Testis (tissue), 3 donors: Measurements from ENCODE around the gene RPP30. TPM values are rescaled to one million over a fixed set of nuclear protein-coding genes. Genes with fewer than 3 reads are reported as not detected.

Experiments used
- DNase-seq: peaks from one replicate; pipeline ENCODE4 v3.0.0-alpha.2; 2019
- H3K27ac ChIP-seq, 2 donors: fragments of 200-600 bp; sonication (generic); one replicate each; pipeline ENCODE4 v1.5.1; 2019
- H3K27me3 ChIP-seq: fragments of 200-600 bp; sonication (generic); one replicate; pipeline ENCODE4 v1.5.1; 2019
- H3K36me3 ChIP-seq: fragments of 200-600 bp; sonication (generic); one replicate; pipeline ENCODE4 v1.5.1; 2017; ENCODE audit warnings: low read depth; ENCODE audit errors: missing control alignments
- H3K4me1 ChIP-seq: fragments of 200-600 bp; sonication (generic); one replicate; pipeline ENCODE4 v1.5.1; 2019
- H3K4me3 ChIP-seq, 2 donors: fragments of 200-600 bp; sonication (generic); one replicate each; pipeline ENCODE4 v1.5.1; 2017 to 2019
- H3K9me3 ChIP-seq: fragments of 200-600 bp; sonication (generic); one replicate; pipeline ENCODE4 v1.5.1; 2017
- POLR2A ChIP-seq: fragments of 450-650 bp; IDR thresholded peaks from one replicate; pipeline ENCODE4 v1.6.1; 2017; ENCODE audit warnings: antibody characterized with exemption, mild to moderate bottlenecking, moderate library complexity
- WGBS, 2 donors: methylation state at CpG; one replicate each; pipeline ENCODE4 v1.1.5; 2018; 5-methylcytosine and 5-hydroxymethylcytosine counted together
- intact Hi-C: fragments of 100-400 bp; cut with DNase I; formaldehyde crosslinking; loops from one replicate; pipeline ENCODE4 v1.15.1; 2023; ENCODE audit warnings: low total_unique reads
- polyA plus RNA-seq: library from polyadenylated mRNA; stranded (reverse); fragments of 350-450 nt; fragmentation: Illumina TruSeq; extraction: RNeasy Lipid Tissue Mini Kit (QIAGEN cat#74804); gene quantifications from one replicate; pipeline ENCODE4 v1.2.3, GENCODE V29; 2014; ENCODE audit warnings: low read depth, low replicate concordance; ENCODE audit not compliant: insufficient read depth
- total RNA-seq, 2 donors: library from RNA; depleted of rRNA; stranded (reverse); fragments of >200 nt; gene quantifications; one replicate each; pipeline ENCODE4 v1.2.3, GENCODE V29; 2016
- TF ChIP-seq, protein P1 (sequence below), 3 experiments: fragments of 450-650 bp in 2 of 3; fragments of 200-600 bp in 1 of 3; sonication (generic) in 1 of 3; IDR thresholded peaks; one replicate each; pipeline ENCODE4 v1.5.1; 2016 to 2019; ENCODE audit warnings: antibody characterized with exemption in 3 of 3, mild to moderate bottlenecking in 2 of 3, moderate library complexity in 1 of 3

RPP30 gene
- total and polyA plus RNA-seq, 3 donors from 2014 or later: 55.7 to 62.6 (median 57.5) TPM

- intact Hi-C loops: no loop called here
- WGBS, 2 donors: 69 to 74% methylated on average over 8 of the region's 8 CpGs
Observed at GRCh38 chr10:90917238-90917967, 45.6 kb downstream of the RPP30 start.

GRCh38 chr10:90917968-90918318 is 46.2 kb downstream of the RPP30 start:
- WGBS, 2 donors: 77 to 82% methylated on average over 3 of the region's 3 CpGs
- no peaks in the 10 kb centered on the region for H3K9me3 ChIP-seq
- no peaks in the 10 kb centered on the region for H3K4me1 ChIP-seq
- no peaks in the 10 kb centered on the region for H3K36me3 ChIP-seq
- DNase-seq: no peak
- intact Hi-C loops: no loop called here
- H3K4me3 ChIP-seq: no peak overlapping the region
- no peak overlapping the region for H3K27ac ChIP-seq
- TF ChIP-seq POLR2A: no peak
- TF ChIP-seq, protein P1, sequence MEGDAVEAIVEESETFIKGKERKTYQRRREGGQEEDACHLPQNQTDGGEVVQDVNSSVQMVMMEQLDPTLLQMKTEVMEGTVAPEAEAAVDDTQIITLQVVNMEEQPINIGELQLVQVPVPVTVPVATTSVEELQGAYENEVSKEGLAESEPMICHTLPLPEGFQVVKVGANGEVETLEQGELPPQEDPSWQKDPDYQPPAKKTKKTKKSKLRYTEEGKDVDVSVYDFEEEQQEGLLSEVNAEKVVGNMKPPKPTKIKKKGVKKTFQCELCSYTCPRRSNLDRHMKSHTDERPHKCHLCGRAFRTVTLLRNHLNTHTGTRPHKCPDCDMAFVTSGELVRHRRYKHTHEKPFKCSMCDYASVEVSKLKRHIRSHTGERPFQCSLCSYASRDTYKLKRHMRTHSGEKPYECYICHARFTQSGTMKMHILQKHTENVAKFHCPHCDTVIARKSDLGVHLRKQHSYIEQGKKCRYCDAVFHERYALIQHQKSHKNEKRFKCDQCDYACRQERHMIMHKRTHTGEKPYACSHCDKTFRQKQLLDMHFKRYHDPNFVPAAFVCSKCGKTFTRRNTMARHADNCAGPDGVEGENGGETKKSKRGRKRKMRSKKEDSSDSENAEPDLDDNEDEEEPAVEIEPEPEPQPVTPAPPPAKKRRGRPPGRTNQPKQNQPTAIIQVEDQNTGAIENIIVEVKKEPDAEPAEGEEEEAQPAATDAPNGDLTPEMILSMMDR (IDR thresholded peaks at IDR 0.05): no peak
- H3K27me3 ChIP-seq: no peaks in the 10 kb centered on the region

More at GRCh38 chr10:90917238-90917967, 45.6 kb downstream of the RPP30 start:
- no peak for DNase-seq
- Histone ChIP-seq H3K36me3 (no peaks in the 10 kb centered on the region), H3K4me1 (no peaks in the 10 kb centered on the region), H3K27me3 (no peaks in the 10 kb centered on the region), H3K27ac (no peak overlapping the region), H3K4me3 (no peak overlapping the region), H3K9me3 (no peaks in the 10 kb centered on the region)
- TF ChIP-seq, protein P1 (IDR thresholded peaks at IDR 0.05): no peak
- TF ChIP-seq POLR2A: no peak

DNA sequence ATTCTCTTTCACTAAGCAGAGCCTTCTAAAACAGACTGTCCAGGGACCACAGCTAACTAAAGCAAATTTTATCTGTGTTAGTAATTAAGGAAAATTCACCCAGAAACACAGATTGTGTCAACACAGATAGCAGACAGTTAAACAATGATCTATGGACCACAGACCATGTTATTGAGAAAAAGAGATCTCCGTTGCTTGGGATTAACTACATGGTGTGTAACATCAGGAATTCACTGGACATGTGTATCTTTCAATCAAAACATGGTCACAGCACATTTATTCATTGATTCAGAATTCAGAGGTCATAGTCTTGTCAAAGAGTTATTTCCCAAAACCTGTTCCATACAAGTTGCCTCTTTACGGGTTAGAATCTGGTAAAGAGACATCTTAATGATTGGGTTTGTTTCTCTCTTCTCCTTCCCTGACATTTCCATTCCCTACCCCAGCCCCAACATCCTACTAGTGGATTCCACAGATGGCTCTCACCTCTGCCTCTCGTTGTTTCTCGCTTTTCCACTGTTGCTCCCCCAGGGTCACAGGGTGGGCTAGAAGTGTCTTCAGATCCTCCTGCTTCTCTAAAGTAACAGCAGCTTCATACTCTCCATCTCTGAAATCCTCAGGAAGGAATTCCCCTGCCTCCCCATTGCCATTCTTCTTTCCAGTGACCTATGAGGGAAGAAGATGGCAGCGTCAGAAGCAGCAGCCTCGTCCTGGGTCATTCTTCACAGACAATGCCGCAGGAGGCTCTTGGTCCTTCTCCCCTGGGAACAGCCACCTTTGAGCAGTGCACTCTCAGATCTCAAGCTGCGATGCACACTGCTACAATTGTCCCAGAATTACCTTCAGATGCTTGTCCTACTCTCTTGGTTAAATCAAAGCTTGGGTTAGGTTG is 48.2 kb downstream of the RPP30 start:
- Histone ChIP-seq H3K27me3 (no peaks in the 10 kb centered on the region), H3K27ac (no peak overlapping the region), H3K4me3 (no peak overlapping the region), H3K36me3 (no peaks in the 10 kb centered on the region), H3K4me1 (peaks cover 5% of the 10 kb centered on the region), H3K9me3 (no peaks in the 10 kb centered on the region)
- WGBS, 2 donors: 73 to 79% methylated on average over 8 of the region's 8 CpGs
- intact Hi-C loops: no loop called here
- DNase-seq: no peak
- TF ChIP-seq, protein P1 (IDR thresholded peaks at IDR 0.05): no peak
- no peak for TF ChIP-seq POLR2A

GRCh38 chr10:90920986-90921666 is 49.4 kb downstream of the RPP30 start, which contains the start of gene ANKRD1:
TSS of gene ANKRD1 (minus strand) at chr10:90921087. CDS start at chr10:90921027, 60 bp downstream.
- intact Hi-C loops: no loop called here
- no peak for TF ChIP-seq POLR2A
- TF ChIP-seq, protein P1 (IDR thresholded peaks at IDR 0.05): no peak

More at GRCh38 chr10:90920986-90921666, 49.4 kb downstream of the RPP30 start, which contains the start of gene ANKRD1:
- no peak for DNase-seq
- Histone ChIP-seq H3K27me3 (no peaks in the 10 kb centered on the region), H3K4me3 (no peak within 1 kb of the TSS), H3K4me1 (peaks cover 5% of the 10 kb centered on the region), H3K9me3 (no peaks in the 10 kb centered on the region), H3K36me3 (no peaks in the 10 kb centered on the region), H3K27ac (no peak within 1 kb of the TSS)
- 69 to 74% methylated on average over 5 of the region's 5 CpGs for WGBS, 2 donors
